IgD-negative memory B cell (primary cell): ENCODE measurements around the gene SLC25A53. TPM values are rescaled to one million over a fixed set of nuclear protein-coding genes. Genes with fewer than 3 reads are reported as not detected.
"Not testable (repeated sequence)": the region's sequence is repeated elsewhere in the genome, so short reads cannot be mapped to it uniquely, and the experiment has no call there.

Source experiments
- H3K27ac Mint-ChIP-seq, 3 donors: one replicate each; pipeline ENCODE4 v1.8.0; 2020 to 2022; ENCODE audit warnings: mild to moderate bottlenecking in 3 of 3, mixed read lengths in 3 of 3, moderate library complexity in 1 of 3
- H3K27me3 Mint-ChIP-seq: one replicate; pipeline ENCODE4 v1.8.0; 2021; ENCODE audit warnings: mixed read lengths
- H3K36me3 Mint-ChIP-seq: one replicate; pipeline ENCODE4 v1.8.0; 2020; ENCODE audit warnings: mild to moderate bottlenecking, mixed read lengths
- H3K4me1 Mint-ChIP-seq, 3 donors: one replicate each; pipeline ENCODE4 v1.8.0; 2020 to 2022; ENCODE audit warnings: mixed read lengths in 3 of 3, mild to moderate bottlenecking in 1 of 3
- H3K4me3 Mint-ChIP-seq, 4 donors: one replicate each; pipeline ENCODE4 v1.8.0; 2020 to 2022; ENCODE audit warnings: mild to moderate bottlenecking in 4 of 4, mixed read lengths in 4 of 4, moderate library complexity in 3 of 4
- H3K9me3 Mint-ChIP-seq, 3 donors: one replicate each; pipeline ENCODE4 v1.8.0; 2020 to 2021; ENCODE audit warnings: mixed read lengths in 3 of 3, mild to moderate bottlenecking in 1 of 3
- polyA plus RNA-seq: library from polyadenylated mRNA; unstranded; fragments of 300-500 nt; fragmentation: Illumina TruSeq; gene quantifications from one replicate; pipeline ENCODE4 v1.2.3, GENCODE V29; 2021

Gene SLC25A53
- polyA plus RNA-seq, 1 donor from 2014 or later = 9.5 TPM

DNA sequence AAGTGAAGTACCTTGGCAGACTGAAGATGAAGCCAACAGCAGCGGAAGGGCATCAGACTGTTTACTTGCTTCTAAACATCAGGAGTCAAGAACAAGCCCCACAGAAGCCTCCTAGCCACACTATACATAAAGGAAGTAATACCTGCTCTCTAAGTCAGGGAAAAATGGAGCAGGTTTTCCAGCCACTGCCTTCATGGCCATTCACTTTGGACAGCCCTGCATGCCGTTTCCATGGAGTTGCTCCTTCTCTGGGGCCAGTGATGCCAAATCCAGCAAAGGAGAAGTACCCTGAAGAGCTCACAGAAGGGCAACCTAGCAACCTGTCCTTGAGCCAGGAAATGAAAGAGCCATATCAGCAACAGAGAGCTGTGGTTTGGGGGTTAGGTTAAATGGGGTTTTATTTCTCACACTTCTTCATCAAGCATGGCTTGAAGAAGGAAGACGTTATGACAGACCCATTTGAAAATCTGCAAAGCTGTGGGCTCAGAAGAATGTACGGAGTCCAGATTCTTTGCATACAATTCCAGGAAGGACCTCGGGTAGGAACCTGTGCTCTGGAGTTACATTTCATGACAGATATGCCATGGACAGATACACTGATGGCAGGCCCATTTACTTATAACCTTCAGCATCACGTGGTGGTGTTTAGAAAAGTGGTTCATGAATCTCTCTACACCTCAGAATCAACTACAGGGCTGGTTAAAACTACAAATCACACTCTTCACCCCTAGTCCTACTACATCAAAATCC lies 46.1 kb downstream of the SLC25A53 start:
- not testable (repeated sequence) for H3K27me3 Mint-ChIP-seq, H3K9me3 Mint-ChIP-seq, H3K36me3 Mint-ChIP-seq
- peak overlapping the region in 1 of 3 donors; percentile 6 for H3K27ac Mint-ChIP-seq
- peak overlapping the region in 3 of 4 donors; percentile 58 to 82 (median 61) for H3K4me3 Mint-ChIP-seq
- H3K4me1 Mint-ChIP-seq = peaks cover 6 to 19% (median 10%) of the 10 kb centered on the region in 3 donors

DNA sequence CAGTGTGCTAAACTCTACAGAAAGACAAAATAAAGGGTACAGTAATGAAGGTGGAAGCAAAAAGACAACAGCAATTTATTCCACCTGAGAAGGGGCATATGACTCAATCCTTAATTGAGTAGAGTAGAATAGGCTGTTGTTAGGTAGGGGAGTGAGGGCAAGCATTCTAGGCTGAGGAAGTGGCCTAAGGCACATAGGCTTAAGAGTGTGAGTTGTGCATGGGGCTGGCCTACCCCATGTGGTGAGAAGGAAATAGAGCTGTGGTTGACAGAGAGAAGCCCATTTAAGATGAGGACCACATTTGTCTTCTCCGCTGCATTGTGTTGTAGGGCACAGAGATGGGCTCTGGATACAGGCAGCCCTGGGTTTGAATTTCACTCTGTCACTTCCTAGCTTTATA lies 47.9 kb downstream of the SLC25A53 start:
- H3K4me3 Mint-ChIP-seq = peak overlapping the region in 1 of 4 donors; percentile 19
- no peaks in the 10 kb centered on the region for H3K9me3 Mint-ChIP-seq
- H3K36me3 Mint-ChIP-seq = no peaks in the 10 kb centered on the region
- peaks cover 6 to 19% (median 9%) of the 10 kb centered on the region in 3 donors for H3K4me1 Mint-ChIP-seq
- peaks cover 3% of the 10 kb centered on the region for H3K27me3 Mint-ChIP-seq
- H3K27ac Mint-ChIP-seq = no peak overlapping the region

DNA sequence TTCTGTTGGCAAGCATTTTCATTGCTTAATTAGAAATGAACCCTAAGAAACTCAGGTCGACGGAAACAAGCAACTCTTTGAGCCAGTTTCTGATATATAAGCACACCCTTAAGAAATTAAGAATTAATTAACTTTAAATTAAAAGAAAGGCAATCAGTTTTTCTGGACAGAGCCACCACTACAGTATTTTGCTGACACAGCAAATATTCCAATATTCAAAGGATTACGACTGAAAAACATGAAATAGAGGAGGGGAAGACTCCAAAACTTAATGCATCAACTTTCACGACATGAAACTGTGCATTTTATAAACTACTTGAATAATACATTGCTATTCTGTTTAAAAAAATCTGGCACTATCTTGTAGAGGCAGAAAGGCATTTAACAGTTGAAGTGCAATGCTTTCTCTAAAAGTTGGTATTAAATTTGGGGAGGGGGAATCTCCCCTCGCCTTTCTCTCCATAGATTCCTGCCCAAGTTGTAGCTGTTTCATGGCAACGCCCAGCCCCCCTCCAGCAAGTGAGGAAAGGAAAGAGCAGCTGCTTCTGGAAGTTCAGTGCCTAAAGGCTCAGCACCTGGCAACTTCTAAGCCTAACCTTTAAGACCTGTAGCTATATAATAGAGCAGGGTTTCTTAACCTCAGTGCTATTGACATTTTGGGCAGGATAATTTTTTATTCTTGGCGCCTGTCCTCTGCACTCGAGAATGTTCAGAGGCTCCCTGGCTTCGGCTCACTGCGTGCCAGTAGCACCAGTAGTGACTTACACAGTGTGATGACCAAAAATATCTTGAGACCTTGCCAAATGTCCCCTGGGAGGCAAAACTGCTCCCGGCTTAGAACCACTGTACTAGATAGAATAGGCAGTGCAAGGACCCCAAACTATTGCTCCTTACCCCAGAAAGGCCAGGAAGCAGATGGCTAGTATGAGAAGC lies 51.2 kb downstream of the SLC25A53 start:
- peaks cover 0 to 6% (median 2%) of the 10 kb centered on the region in 3 donors for H3K4me1 Mint-ChIP-seq
- H3K36me3 Mint-ChIP-seq = no peaks in the 10 kb centered on the region
- H3K9me3 Mint-ChIP-seq = no peaks in the 10 kb centered on the region
- H3K27me3 Mint-ChIP-seq = peaks cover 3% of the 10 kb centered on the region
- no peak overlapping the region for H3K4me3 Mint-ChIP-seq
- H3K27ac Mint-ChIP-seq = no peak overlapping the region

DNA sequence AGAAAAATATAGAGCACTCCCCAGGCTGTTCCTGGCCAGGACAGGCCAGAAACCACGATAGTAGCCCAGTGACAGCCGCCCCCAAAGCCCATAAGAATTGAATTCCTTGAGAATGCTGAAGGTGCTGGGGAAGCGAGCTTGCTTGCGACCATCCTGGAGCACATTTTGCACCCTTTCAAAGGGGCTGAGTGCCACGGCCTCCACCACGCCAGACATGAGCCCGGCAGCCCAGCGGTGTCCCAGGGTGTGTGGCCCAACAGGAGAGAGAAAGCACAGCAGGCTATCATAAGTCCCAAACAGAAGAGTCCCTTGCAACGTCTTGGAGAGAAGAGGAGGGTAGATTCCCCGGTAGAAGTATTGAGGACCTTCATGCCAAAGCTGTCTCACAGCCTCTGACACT lies 52.1 kb downstream of the SLC25A53 start:
- peaks cover 0 to 2% (median 0%) of the 10 kb centered on the region in 3 donors for H3K4me1 Mint-ChIP-seq
- H3K4me3 Mint-ChIP-seq = no peak overlapping the region
- H3K9me3 Mint-ChIP-seq = no peaks in the 10 kb centered on the region
- no peak overlapping the region for H3K27ac Mint-ChIP-seq
- H3K36me3 Mint-ChIP-seq = no peaks in the 10 kb centered on the region
- peaks cover 3% of the 10 kb centered on the region for H3K27me3 Mint-ChIP-seq

DNA sequence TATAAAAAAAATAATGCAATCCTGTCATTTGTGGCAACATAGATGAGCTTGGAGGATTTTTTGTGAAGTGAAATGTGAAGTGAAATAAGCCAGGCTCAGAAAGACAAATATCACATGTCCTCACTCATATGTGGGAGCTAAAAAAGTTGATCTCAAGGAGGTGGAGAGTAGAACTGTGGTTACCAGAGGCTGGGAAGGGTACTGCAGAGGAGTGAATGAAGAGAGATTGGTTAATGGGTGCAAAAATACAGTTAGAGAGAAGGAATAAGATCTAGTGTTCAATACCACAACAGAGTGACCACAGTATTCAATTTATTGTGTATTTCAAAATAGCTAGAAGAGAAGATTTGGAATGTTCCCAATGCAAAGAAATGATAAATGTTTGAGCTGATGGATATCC lies 57.9 kb downstream of the SLC25A53 start:
- H3K4me3 Mint-ChIP-seq = no peak overlapping the region
- no peaks in the 10 kb centered on the region for H3K9me3 Mint-ChIP-seq
- peaks cover 2% of the 10 kb centered on the region for H3K27me3 Mint-ChIP-seq
- H3K36me3 Mint-ChIP-seq = no peaks in the 10 kb centered on the region
- H3K4me1 Mint-ChIP-seq = peaks cover 0 to 2% (median 0%) of the 10 kb centered on the region in 3 donors
- no peak overlapping the region for H3K27ac Mint-ChIP-seq

DNA sequence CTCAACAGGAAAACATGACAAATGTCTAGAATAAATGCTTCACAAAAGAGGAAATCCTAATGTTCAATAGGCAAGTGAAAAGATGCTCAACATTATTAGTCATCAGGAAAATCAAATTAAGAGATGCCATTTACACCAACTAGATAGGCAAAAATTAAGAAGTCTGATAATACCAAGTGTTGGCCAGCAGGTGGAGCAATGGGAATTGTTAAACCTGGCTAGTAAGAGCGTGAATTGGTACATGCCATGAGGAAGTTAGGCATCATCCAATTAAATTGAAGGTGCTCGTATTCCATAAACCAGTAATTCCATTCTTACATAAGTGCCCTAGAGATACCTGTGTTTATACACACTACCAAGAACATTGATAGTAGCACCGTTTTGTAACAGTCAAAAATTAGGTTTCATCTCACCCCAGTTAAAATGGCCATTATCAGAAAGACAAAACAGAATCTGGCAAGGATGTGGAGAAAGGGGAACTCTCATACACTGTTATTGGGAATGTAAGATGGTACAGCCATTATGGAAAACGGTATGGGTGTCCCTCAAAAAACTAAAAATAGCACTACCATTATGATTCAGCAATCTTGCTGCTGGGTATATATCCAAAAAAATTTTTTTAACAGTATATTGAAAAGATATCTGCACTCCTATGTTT lies 58.5 kb downstream of the SLC25A53 start:
- no peaks in the 10 kb centered on the region for H3K9me3 Mint-ChIP-seq
- no peak overlapping the region for H3K27ac Mint-ChIP-seq

DNA sequence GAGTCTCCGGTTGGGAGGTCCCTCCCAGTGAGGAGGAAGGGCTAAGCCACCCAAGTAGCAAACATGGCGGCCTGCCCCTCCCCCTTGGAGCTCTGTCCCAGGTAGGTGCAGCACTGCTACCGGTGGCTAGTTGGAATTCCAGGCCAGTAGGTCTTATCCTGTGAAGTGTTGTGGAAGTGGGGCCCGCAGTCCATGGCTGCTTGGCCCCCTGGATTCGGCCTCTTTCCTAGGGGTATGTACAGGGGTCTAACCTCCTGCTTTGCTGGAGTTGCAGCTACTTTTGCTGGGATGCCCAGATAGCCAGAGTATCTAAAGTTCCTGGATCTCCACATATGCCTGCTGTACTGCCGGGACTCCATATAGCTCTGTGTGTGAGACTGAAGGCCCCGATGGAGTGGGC lies 70.9 kb downstream of the SLC25A53 start:
- Mint-ChIP-seq H3K27ac (no peak overlapping the region), H3K36me3 (no peaks in the 10 kb centered on the region), H3K27me3 (peaks cover 6% of the 10 kb centered on the region), H3K9me3 (no peaks in the 10 kb centered on the region), H3K4me3 (no peak overlapping the region), H3K4me1 (no peaks in the 10 kb centered on the region)

More for the DNA sequence above, 58.5 kb downstream of the SLC25A53 start:
- H3K4me3 Mint-ChIP-seq = no peak overlapping the region
- H3K4me1 Mint-ChIP-seq = peaks cover 0 to 2% (median 0%) of the 10 kb centered on the region in 3 donors
- H3K27me3 Mint-ChIP-seq = peaks cover 2% of the 10 kb centered on the region
- H3K36me3 Mint-ChIP-seq = no peaks in the 10 kb centered on the region

DNA sequence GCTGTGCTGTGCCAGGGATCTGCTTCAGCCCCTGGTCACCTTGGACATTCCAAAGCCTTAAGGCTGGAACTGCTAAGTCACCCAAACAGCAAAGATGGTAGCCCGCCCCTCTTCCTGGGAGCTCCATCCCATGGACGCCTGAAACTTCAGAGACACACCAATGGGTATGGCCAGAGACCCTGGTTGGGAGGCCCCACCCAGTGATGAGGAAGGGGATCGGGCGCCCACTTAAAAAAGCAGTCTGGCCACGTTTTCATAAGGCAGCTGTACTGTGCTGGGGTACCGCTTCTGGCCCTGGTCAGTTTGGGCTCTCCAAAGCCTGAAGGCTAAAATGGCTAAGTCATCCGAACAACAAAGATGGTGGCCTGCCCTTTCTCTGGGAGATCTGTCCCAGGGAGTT lies 71.3 kb downstream of the SLC25A53 start:
- Mint-ChIP-seq H3K36me3 (no peaks in the 10 kb centered on the region), H3K4me3 (no peak overlapping the region), H3K27ac (no peak overlapping the region), H3K27me3 (peaks cover 6% of the 10 kb centered on the region), H3K9me3 (no peaks in the 10 kb centered on the region), H3K4me1 (no peaks in the 10 kb centered on the region)

GRCh38 chrX:104084534-104085277 lies 72.1 kb downstream of the SLC25A53 start:
- Mint-ChIP-seq H3K9me3 (no peaks in the 10 kb centered on the region), H3K4me3 (no peak overlapping the region), H3K4me1 (no peaks in the 10 kb centered on the region), H3K27ac (no peak overlapping the region), H3K27me3 (peaks cover 6% of the 10 kb centered on the region), H3K36me3 (no peaks in the 10 kb centered on the region)

GRCh38 chrX:104084063-104084462 lies 72.7 kb downstream of the SLC25A53 start:
- Mint-ChIP-seq H3K36me3 (no peaks in the 10 kb centered on the region), H3K27me3 (peaks cover 6% of the 10 kb centered on the region), H3K4me1 (no peaks in the 10 kb centered on the region), H3K27ac (no peak overlapping the region), H3K9me3 (no peaks in the 10 kb centered on the region), H3K4me3 (no peak overlapping the region)

- H3K36me3 Mint-ChIP-seq, H3K27ac Mint-ChIP-seq, H3K4me1 Mint-ChIP-seq, H3K9me3 Mint-ChIP-seq, H3K27me3 Mint-ChIP-seq, H3K4me3 Mint-ChIP-seq: not testable (repeated sequence)
These were observed 79.0 kb downstream of the SLC25A53 start for GRCh38 chrX:104077854-104078253.

GRCh38 chrX:104075778-104076445 lies 80.9 kb downstream of the SLC25A53 start, which contains the start of gene TMSB15C:
Gene TMSB15C, minus strand, starts transcription at chrX:104076236.
- not testable (repeated sequence) for H3K9me3 Mint-ChIP-seq, H3K4me1 Mint-ChIP-seq, H3K36me3 Mint-ChIP-seq, H3K27ac Mint-ChIP-seq, H3K27me3 Mint-ChIP-seq, H3K4me3 Mint-ChIP-seq

DNA sequence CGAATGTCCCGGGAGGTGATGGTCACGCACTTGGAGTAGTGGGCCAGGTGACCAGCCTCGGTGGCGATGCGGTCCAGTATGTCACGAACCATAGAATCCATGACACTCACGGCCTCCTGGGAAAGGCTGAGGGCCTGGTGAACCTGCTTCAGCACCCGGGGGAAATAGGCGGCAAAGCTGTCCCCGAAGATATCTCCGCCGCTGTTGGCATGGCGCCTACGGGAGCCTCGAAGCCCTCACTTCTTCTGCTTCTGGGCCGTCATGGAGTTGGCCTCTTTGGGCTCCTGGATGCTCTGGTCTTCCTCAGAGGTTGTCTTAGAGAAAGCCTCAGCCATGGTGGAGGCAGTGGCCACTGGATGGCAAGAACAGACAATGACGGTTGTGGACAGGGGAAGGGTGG lies 94.2 kb downstream of the SLC25A53 start:
- H3K27ac Mint-ChIP-seq, H3K4me1 Mint-ChIP-seq, H3K27me3 Mint-ChIP-seq, H3K4me3 Mint-ChIP-seq, H3K36me3 Mint-ChIP-seq, H3K9me3 Mint-ChIP-seq: not testable (repeated sequence)

DNA sequence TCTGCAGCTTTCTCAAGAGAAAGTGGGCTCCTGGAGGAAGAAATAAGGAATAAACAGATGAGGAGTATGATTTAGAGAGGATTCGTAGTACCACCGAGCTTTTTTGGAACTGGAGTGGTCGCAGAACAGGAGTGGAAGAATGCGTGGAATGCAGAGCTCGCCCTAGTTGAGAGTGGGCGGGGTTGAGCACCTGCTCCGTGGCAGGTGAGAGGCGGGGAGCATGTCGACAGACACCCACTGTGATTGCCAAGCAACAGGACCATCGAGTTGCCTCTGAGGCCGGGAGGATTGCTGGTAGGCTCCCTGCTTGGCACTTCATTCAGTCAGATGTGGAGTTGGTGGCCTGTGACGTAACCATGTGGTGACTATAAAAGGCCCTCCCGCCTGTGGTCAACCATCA lies 101.9 kb downstream of the SLC25A53 start:
- H3K4me1 Mint-ChIP-seq, H3K27me3 Mint-ChIP-seq, H3K36me3 Mint-ChIP-seq, H3K4me3 Mint-ChIP-seq, H3K9me3 Mint-ChIP-seq, H3K27ac Mint-ChIP-seq: not testable (repeated sequence)
